Sigmoid colon (tissue), 4 donors: ENCODE data around the gene ABLIM2.

Experiments
- CTCF ChIP-seq, 4 experiments: fragments of 450-650 bp in 3 of 4; fragments of 200-600 bp in 1 of 4; IDR thresholded peaks; one replicate each; pipeline ENCODE4 v1.5.1; 2016 to 2019; ENCODE audit warnings: antibody characterized with exemption in 4 of 4, mild to moderate bottlenecking in 3 of 4, moderate library complexity in 2 of 4
- POLR2AphosphoS5 ChIP-seq, 4 donors: sonication (generic); formaldehyde crosslinking; IDR thresholded peaks; one replicate each; pipeline ENCODE4 v1.6.1; 2017; ENCODE audit warnings: antibody characterized with exemption in 4 of 4

GRCh38 chr4:8029689-8030088 is 128.9 kb downstream of the ABLIM2 start:
- TF ChIP-seq POLR2AphosphoS5 (IDR thresholded peaks at IDR 0.05) = no peak
- TF ChIP-seq CTCF (IDR thresholded peaks at IDR 0.05) = no peak
